ENCODE results near the gene SLC7A6OS.

The SLC7A6OS gene

GRCh38 chr16:68288252-68288650 lies 22.5 kb downstream of the SLC7A6OS start:
- H3K4me3 ChIP-seq (ENCODE audit: control insufficient read depth, low read depth, low read length), result no peak overlapping the region
- no peak for TF ChIP-seq CTCF (conservative IDR thresholded peaks at IDR 0.05; ENCODE audit: control insufficient read depth, insufficient read depth, low read depth, low read length)
- no peak for DNase-seq (ENCODE audit: low read depth)

GRCh38 chr16:68287276-68288251 lies 23.2 kb downstream of the SLC7A6OS start:
- DNase-seq (ENCODE audit: low read depth), result peak; percentile 94
- no peak overlapping the region for H3K4me3 ChIP-seq (ENCODE audit: control insufficient read depth, low read depth, low read length)
- TF ChIP-seq CTCF (conservative IDR thresholded peaks at IDR 0.05; ENCODE audit: control insufficient read depth, insufficient read depth, low read depth, low read length), result no peak

GRCh38 chr16:68286153-68287074 lies 24.3 kb downstream of the SLC7A6OS start:
- H3K4me3 ChIP-seq (ENCODE audit: control insufficient read depth, low read depth, low read length), result no peak overlapping the region

GRCh38 chr16:68285683-68286082 lies 25.1 kb downstream of the SLC7A6OS start:
- no peak for TF ChIP-seq CTCF (conservative IDR thresholded peaks at IDR 0.05; ENCODE audit: control insufficient read depth, insufficient read depth, low read depth, low read length)
- H3K4me3 ChIP-seq (ENCODE audit: control insufficient read depth, low read depth, low read length), result no peak overlapping the region
- no peak for DNase-seq (ENCODE audit: low read depth)

More at GRCh38 chr16:68286153-68287074, 24.3 kb downstream of the SLC7A6OS start:
- DNase-seq (ENCODE audit: low read depth), result no peak
- no peak for TF ChIP-seq CTCF (conservative IDR thresholded peaks at IDR 0.05; ENCODE audit: control insufficient read depth, insufficient read depth, low read depth, low read length)

- no peak for TF ChIP-seq CTCF (conservative IDR thresholded peaks at IDR 0.05; ENCODE audit: control insufficient read depth, insufficient read depth, low read depth, low read length)
- no peak for DNase-seq (ENCODE audit: low read depth)
- H3K4me3 ChIP-seq (ENCODE audit: control insufficient read depth, low read depth, low read length), result no peak overlapping the region
Measured at GRCh38 chr16:68284847-68285246, 25.9 kb downstream of the SLC7A6OS start.

- DNase-seq (ENCODE audit: low read depth), result peak; percentile 66
- no peak overlapping the region for H3K4me3 ChIP-seq (ENCODE audit: control insufficient read depth, low read depth, low read length)
Measured at GRCh38 chr16:68283801-68284598, 26.7 kb downstream of the SLC7A6OS start.

More at GRCh38 chr16:68283801-68284598, 26.7 kb downstream of the SLC7A6OS start:
- TF ChIP-seq CTCF (conservative IDR thresholded peaks at IDR 0.05; ENCODE audit: control insufficient read depth, insufficient read depth, low read depth, low read length), result no peak
